G401 (cell line): ENCODE data around the gene ZNF516. TPM values are rescaled to one million over a fixed set of nuclear protein-coding genes. Genes with fewer than 3 reads are reported as not detected.

Source experiments
- DNase-seq: peaks from one replicate; pipeline ENCODE4 v3.0.0-alpha.2; 2015; ENCODE audit warnings: low spot score
- in situ Hi-C: cut with HindIII; loops from 2 replicates; pipeline ENCODE4 v1.10.0; 2016; ENCODE audit warnings: low sequenced_read_pairs, mixed read lengths
- total RNA-seq: library from RNA; depleted of rRNA; stranded (reverse); fragments of >200 nt; shearing (Covaris generic); gene quantifications from 2 replicates; pipeline ENCODE4 v1.2.3, GENCODE V29; 2014

The ZNF516 gene
- total RNA-seq, 1 experiment from 2014 or later: 9.6 TPM

GRCh38 chr18:76343938-76344569 lies 151.0 kb downstream of the ZNF516 start:
- in situ Hi-C loops: no loop called here
- DNase-seq: no peak

- in situ Hi-C loops: no loop called here
- no peak for DNase-seq
Observed at GRCh38 chr18:76340410-76340809, 154.6 kb downstream of the ZNF516 start.

GRCh38 chr18:76339246-76339620 lies 155.8 kb downstream of the ZNF516 start:
- DNase-seq: no peak
- in situ Hi-C loops: no loop called here

- in situ Hi-C loops: no loop called here
- DNase-seq: no peak
Observed at GRCh38 chr18:76338619-76339245, 156.3 kb downstream of the ZNF516 start.

GRCh38 chr18:76338088-76338487 lies 157.0 kb downstream of the ZNF516 start:
- in situ Hi-C loops: no loop called here

GRCh38 chr18:76335859-76336640 lies 159.0 kb downstream of the ZNF516 start:
- in situ Hi-C loops: no loop called here
- no peak for DNase-seq

More at GRCh38 chr18:76338088-76338487, 157.0 kb downstream of the ZNF516 start:
- DNase-seq: no peak

GRCh38 chr18:76328140-76328539 lies 166.9 kb downstream of the ZNF516 start:
- in situ Hi-C loops: no loop called here
- DNase-seq: no peak

GRCh38 chr18:76323891-76324290 lies 171.2 kb downstream of the ZNF516 start:
- in situ Hi-C loops: no loop called here
- no peak for DNase-seq

- DNase-seq: no peak
- in situ Hi-C loops: no loop called here
Observed at GRCh38 chr18:76322686-76323085, 172.4 kb downstream of the ZNF516 start.

GRCh38 chr18:76319366-76319765 lies 175.7 kb downstream of the ZNF516 start:
- no peak for DNase-seq
- in situ Hi-C loops: no loop called here

GRCh38 chr18:76318607-76319006 lies 176.4 kb downstream of the ZNF516 start:
- DNase-seq: no peak
- in situ Hi-C loops: no loop called here

- no peak for DNase-seq
- in situ Hi-C loops: no loop called here
Observed at GRCh38 chr18:76317136-76317535, 177.9 kb downstream of the ZNF516 start.

GRCh38 chr18:76315722-76316230 lies 179.3 kb downstream of the ZNF516 start:
- in situ Hi-C loops: no loop called here
- no peak for DNase-seq

- in situ Hi-C loops: no loop called here
- no peak for DNase-seq
Observed at GRCh38 chr18:76314496-76314895, 180.5 kb downstream of the ZNF516 start.

- in situ Hi-C loops: no loop called here
- DNase-seq: no peak
Observed at GRCh38 chr18:76314015-76314414, 181.0 kb downstream of the ZNF516 start.
